HPDE6-E6E7 (cell line): ENCODE measurements around the gene MUC5B.

Experiments
- DNase-seq: peaks from one replicate; pipeline ENCODE4 v3.0.0; 2011; ENCODE audit warnings: missing footprints; ENCODE audit errors: extremely low spot score

Gene MUC5B

DNA sequence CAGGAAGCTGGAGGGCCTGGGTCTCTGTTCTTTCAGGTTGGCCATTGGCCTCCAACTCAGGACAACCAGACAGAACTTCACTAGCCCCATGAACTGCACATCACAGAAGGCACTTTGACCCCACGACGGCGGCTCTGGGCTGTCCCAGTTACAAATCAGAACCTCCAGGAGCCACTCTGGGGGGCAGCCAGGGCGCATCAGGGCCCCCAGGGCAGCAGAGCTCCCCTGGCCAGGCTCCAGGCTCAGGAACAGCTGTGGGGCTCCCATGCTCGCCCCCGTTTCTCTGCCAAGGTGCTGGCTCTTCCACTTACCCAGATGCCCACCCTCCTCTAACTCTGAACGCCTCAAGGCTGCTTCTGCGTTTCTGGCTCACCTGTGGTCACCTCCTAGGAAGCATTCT, 61.0 kb downstream of the MUC5B start:
- DNase-seq = no peak

GRCh38 chr11:1285316-1285744, 62.5 kb downstream of the MUC5B start:
- no peak for DNase-seq

- no peak for DNase-seq
Observed at GRCh38 chr11:1285876-1286275, 63.0 kb downstream of the MUC5B start.

DNA sequence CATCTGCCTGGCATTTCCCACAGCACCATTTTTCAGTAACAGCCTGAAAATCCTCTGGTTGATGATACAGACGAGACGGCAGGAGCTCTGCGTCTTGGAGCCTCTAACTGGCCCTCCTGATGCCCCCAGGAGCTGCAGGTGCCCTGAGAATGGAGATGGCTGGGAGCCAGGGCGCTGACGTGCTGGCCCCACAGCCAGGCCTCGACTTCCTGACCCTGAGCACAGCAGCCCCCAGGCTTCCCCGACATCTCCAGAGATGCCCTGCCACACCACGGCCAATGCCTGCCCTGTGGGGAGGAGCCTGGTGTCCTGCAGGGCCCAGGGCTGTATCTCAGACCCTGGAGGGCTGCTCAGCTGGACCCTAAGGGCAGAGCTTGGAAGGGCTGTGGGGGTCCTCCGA, 65.1 kb downstream of the MUC5B start:
- DNase-seq = no peak

- DNase-seq = no peak
Observed at GRCh38 chr11:1288426-1289151, 65.7 kb downstream of the MUC5B start.

- no peak for DNase-seq
Observed at GRCh38 chr11:1289211-1289935, 66.5 kb downstream of the MUC5B start.

DNA sequence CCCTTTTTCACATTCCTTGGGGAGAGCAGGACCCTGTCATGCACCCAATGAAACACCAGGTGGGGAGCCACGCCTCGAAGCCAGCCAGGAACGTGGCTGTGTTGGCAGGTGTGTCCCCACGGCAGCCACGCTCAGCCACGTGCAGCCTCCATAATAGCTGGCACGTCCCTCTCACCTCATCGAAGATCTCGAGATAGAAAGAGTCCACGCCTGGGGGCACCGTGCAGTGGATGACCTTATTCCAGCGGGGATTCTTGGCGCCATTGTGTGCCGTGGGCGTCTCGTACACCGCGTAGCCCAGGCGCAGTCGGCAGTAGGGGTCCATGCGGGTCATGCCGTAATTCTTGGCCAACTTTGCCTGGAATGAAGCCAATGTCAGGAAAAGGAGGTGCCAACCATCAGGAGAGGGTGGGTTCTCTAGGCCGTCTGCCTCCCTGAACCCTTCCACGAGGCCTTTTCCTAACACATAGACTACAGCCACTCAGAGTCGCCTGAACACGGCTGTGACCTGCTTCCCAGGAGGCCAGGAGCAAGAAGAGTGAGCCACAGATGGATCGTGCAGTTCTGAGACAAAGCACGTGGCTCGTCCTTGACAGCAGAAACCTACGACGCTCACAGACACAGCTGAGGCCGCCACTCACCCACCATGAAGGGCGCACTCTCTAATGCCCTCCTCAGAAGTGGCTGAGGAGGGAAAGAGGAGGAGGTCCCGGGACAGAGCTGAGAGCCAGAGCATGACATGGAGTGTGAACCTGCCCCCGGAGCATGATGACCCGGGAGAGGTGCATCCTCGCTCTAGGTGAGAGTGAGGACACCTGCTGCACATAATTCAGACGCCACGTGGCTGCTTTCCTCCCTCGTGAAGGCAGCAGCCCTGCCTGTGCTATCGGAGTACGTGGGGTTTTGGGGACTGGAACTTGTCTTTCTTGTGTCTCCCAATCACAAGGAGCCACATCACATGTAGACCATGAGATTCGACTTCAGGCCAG, 67.5 kb downstream of the MUC5B start:
- no peak for DNase-seq

DNA sequence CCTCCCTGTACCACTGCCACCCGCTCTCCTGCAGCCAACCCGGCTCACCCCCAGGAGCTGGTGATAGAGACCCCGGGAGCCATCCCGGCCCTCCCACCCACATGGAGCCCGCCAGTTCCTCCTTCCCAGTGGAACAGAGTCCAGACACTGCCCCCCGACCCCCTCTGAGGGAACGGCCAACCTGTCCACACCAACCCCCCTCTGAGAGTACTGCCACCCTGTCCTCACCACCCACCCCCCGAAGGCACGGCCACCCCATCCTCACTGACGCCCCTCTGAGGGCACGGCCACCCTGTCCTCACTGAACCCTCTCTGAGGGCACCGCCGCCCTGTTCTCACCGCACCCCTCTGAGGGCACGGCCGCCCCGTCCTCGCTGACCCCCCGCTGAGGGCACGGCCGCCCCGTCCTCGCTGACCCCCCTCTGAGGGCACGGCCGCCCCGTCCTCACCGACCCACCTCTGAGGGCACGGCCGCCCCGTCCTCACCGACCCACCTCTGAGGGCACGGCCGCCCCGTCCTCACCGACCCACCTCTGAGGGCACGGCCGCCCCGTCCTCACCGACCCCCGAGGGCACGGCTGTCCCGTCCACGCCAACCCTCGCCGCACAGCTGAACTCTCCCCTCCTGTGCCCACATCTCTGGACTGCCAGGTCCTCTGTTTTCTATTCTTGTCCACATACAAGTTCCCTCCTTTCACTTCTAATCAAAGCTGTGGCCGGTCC, 68.6 kb downstream of the MUC5B start:
- no peak for DNase-seq

GRCh38 chr11:1292018-1292643, 69.3 kb downstream of the MUC5B start:
- no peak for DNase-seq

DNA sequence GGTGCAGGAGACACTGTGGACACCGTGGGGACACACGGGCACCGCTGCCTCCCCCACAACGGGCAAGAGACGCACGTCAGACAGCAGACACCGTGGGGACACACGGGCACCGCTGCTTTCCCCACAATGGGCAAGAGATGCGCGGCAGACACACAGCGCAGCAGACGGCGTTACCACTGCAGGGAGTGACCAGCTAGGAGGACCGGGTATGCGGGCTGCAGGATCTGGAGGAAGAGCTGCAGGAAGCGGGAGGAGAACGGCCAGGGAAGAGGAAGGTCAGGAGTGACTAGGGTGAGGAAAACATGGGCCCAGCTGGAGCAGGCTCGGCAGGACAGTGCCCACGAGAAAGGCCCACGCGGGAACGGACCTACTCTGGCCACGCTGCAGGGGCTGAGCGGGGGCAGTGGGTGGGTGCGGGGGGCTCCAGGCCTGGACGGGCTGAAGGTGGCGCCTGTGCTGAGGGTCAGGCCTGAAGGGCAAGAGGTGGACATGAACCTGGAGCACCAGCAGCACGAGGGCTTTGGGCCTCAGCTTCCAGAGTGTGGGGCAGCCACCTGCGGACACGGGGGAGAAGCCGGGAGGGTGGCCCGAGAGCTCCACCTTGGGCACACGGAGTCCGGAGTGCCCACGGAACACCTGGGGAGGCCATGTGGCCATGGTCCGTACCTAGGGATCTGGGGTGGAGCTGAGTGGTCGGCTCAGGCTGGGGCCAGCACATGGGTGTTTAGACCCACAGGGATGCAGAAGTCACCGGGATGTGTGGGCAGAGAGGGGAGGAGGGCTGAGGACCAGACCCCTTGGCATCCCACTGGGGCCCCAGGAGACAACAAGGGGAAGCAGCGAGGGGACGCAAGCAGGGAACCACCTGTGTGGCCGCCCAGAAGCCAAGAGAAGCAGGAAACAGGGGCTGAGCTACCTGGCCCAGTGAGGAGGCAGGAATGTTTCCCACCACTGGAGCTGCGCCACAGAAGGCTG, 70.1 kb downstream of the MUC5B start:
- DNase-seq = no peak

DNA sequence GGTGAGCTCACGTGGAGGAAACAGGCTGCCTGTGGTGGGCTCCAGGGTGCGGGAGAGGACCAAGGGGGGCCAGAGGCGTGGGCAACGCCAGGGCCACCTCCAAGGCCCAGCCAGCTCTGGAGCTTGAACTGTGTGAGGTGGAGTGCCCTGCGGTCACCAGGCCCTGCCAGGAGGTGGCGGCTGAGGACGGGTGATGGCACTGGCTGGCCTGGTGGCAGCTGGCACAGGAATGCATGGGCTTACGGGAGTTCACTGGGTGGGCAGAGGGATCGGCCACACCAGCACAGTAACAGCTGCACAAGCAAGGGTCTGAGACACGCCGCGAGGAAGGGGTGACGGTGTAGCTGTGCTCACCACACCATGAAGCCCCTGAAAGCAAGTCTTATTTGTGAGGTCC, 70.8 kb downstream of the MUC5B start:
- no peak for DNase-seq

GRCh38 chr11:1295086-1295485, 72.2 kb downstream of the MUC5B start:
- DNase-seq = no peak

DNA sequence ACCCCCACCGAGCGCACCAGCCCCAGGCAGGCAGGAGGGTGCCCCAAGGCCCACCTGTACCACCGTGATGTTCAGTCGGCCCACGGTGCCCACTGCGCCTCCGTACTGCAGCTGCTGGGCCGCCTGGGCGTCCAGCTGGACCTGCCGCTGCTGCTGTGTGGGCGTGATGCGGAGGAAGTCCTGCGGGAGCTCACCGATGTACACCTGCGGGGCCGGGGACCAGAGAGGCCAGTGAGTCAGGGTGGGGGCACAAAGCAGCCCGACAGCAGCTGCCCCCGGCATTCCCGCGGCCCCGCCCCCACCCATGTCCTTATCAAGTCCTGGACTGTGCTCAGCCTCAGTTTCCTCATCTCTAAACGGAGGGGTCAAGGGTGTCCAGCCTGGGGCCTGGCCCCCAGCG, 72.7 kb downstream of the MUC5B start:
- DNase-seq = no peak

- DNase-seq = no peak
Observed at GRCh38 chr11:1296287-1296686, 73.4 kb downstream of the MUC5B start.

DNA sequence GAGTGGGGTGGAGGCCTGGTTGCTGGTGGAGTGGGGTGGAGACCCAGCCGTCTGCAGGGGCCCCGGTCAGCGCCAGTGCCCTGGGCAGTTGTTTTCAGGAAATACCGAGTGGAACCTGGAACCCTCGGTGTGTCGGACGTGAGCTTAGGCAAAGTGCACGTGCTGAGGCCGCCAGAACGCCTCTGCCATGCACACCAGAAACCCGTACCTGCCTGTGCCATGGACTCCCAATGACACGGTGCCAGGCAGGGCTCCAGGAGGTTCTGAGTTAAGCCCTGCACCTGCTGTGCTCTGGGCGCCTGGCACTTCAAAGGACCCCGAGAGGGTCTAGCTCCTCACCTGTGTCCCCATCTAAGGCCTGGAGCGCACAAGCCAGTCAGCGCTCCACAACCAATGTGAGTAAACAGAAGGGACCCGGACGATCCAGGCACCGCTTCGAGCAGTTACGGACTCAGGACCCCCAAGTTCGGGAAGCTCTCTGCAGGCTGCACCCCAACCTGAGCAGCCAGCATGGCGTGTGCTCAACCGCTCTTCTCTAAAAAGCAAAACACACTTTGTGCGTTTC, 74.2 kb downstream of the MUC5B start:
- DNase-seq = no peak

GRCh38 chr11:1297576-1298473, 75.0 kb downstream of the MUC5B start:
- DNase-seq = no peak

GRCh38 chr11:1298695-1299492, 76.0 kb downstream of the MUC5B start:
- peak; percentile 79 for DNase-seq

DNA sequence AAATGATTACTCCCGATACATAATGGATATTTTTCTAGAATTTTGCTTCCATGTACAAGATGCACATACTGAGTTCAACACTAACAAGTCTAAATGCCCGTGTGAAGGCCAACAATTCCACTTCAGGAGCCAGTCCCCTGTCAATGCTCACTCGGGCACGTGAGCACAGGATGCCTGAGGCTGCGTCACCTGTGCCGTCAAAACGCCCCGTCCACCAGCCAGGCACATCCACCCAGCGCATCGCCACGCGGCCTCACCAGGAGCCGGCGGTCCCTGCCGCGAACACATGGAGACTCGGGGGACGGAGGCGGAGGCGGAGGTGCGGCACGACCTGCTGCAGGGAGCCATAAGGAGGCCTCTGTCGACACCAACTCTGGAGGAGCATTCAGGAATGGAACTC, 76.8 kb downstream of the MUC5B start:
- no peak for DNase-seq
